ENCODE data around the gene GALNT5. TPM values are rescaled to one million over a fixed set of nuclear protein-coding genes. Genes with fewer than 3 reads are reported as not detected.

The GALNT5 gene
- polyA plus RNA-seq, 1 donor (not counting 4 experiments of a cell fraction or from before 2014, with no cell fraction given) = 8.3 TPM

GRCh38 chr2:157291018-157291417 is 33.5 kb downstream of the GALNT5 start:
- H3K27ac ChIP-seq (ENCODE audit: control insufficient read depth, insufficient read depth, low read length) = no peak overlapping the region
- no peak for FAIRE-seq
- H3K27me3 ChIP-seq (ENCODE audit: control insufficient read depth, extremely low read depth, insufficient read depth, low read length) = no peaks in the 10 kb centered on the region
- no peaks in the 10 kb centered on the region for H3K79me2 ChIP-seq (ENCODE audit: control insufficient read depth, insufficient read depth, low read length)
- no peaks in the 10 kb centered on the region for H3K9me3 ChIP-seq (ENCODE audit: control insufficient read depth, low read depth, low read length)
- no peak overlapping the region for H3K4me2 ChIP-seq (ENCODE audit: control insufficient read depth, extremely low read depth, insufficient read depth, low read depth, low read length)
- H2AFZ ChIP-seq (ENCODE audit: control insufficient read depth, low read length) = no peak overlapping the region
- dilution Hi-C loops (cut with MboI; ENCODE audit: extremely low pct_ligation_motif_present, low sequenced_read_pairs) = no loop called here
- H3K36me3 ChIP-seq (ENCODE audit: control insufficient read depth in 2 of 2, extremely low read depth in 1 of 2, insufficient read depth in 2 of 2, low read length in 2 of 2) = no peaks in the 10 kb centered on the region
- H3K4me3 ChIP-seq (ENCODE audit: control insufficient read depth in 2 of 3, extremely low read depth in 1 of 3, insufficient read depth in 2 of 3, low read depth in 1 of 3, low read length in 3 of 3) = no peak overlapping the region
- H4K20me1 ChIP-seq (ENCODE audit: control insufficient read depth, extremely low read depth, insufficient read depth, low read length) = no peaks in the 10 kb centered on the region
- H3K9ac ChIP-seq (ENCODE audit: control insufficient read depth, extremely low read depth, insufficient read depth, low read length) = no peak overlapping the region
- no peaks in the 10 kb centered on the region for H3K9me1 ChIP-seq (ENCODE audit: control insufficient read depth, extremely low read depth, insufficient read depth, low read length)
- H3K4me1 ChIP-seq (ENCODE audit: control insufficient read depth, extremely low read depth, insufficient read depth, low read length) = no peaks in the 10 kb centered on the region
- no peak for TF ChIP-seq EZH2 (IDR thresholded peaks at IDR 0.05; ENCODE audit: low read length)
- TF ChIP-seq, protein P1, sequence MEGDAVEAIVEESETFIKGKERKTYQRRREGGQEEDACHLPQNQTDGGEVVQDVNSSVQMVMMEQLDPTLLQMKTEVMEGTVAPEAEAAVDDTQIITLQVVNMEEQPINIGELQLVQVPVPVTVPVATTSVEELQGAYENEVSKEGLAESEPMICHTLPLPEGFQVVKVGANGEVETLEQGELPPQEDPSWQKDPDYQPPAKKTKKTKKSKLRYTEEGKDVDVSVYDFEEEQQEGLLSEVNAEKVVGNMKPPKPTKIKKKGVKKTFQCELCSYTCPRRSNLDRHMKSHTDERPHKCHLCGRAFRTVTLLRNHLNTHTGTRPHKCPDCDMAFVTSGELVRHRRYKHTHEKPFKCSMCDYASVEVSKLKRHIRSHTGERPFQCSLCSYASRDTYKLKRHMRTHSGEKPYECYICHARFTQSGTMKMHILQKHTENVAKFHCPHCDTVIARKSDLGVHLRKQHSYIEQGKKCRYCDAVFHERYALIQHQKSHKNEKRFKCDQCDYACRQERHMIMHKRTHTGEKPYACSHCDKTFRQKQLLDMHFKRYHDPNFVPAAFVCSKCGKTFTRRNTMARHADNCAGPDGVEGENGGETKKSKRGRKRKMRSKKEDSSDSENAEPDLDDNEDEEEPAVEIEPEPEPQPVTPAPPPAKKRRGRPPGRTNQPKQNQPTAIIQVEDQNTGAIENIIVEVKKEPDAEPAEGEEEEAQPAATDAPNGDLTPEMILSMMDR (optimal IDR thresholded peaks at IDR 0.05 in 1 of 3, IDR thresholded peaks at IDR 0.05 in 1 of 3, conservative IDR thresholded peaks at IDR 0.05 in 1 of 3; ENCODE audit: extremely low read depth in 1 of 3, insufficient read depth in 2 of 3, low read length in 3 of 3) = no peak
- DNase-seq (ENCODE audit: low read depth, low spot score) = no peak

GRCh38 chr2:157292853-157293252 is 35.3 kb downstream of the GALNT5 start:
- dilution Hi-C loops (cut with MboI; ENCODE audit: extremely low pct_ligation_motif_present, low sequenced_read_pairs) = no loop called here
- TF ChIP-seq, protein P1 (optimal IDR thresholded peaks at IDR 0.05 in 1 of 3, IDR thresholded peaks at IDR 0.05 in 1 of 3, conservative IDR thresholded peaks at IDR 0.05 in 1 of 3; ENCODE audit: extremely low read depth in 1 of 3, insufficient read depth in 2 of 3, low read length in 3 of 3) = no peak
- TF ChIP-seq EZH2 (IDR thresholded peaks at IDR 0.05; ENCODE audit: low read length) = no peak

More at GRCh38 chr2:157292853-157293252, 35.3 kb downstream of the GALNT5 start:
- Histone ChIP-seq H3K9me3 (ENCODE audit: control insufficient read depth, low read depth, low read length) (no peaks in the 10 kb centered on the region), H3K27me3 (ENCODE audit: control insufficient read depth, extremely low read depth, insufficient read depth, low read length) (no peaks in the 10 kb centered on the region), H3K9me1 (ENCODE audit: control insufficient read depth, extremely low read depth, insufficient read depth, low read length) (no peaks in the 10 kb centered on the region), H3K4me3 (ENCODE audit: control insufficient read depth in 2 of 3, extremely low read depth in 1 of 3, insufficient read depth in 2 of 3, low read depth in 1 of 3, low read length in 3 of 3) (no peak overlapping the region), H3K27ac (ENCODE audit: control insufficient read depth, insufficient read depth, low read length) (no peak overlapping the region), H3K79me2 (ENCODE audit: control insufficient read depth, insufficient read depth, low read length) (no peaks in the 10 kb centered on the region), H3K4me1 (ENCODE audit: control insufficient read depth, extremely low read depth, insufficient read depth, low read length) (no peaks in the 10 kb centered on the region), H3K9ac (ENCODE audit: control insufficient read depth, extremely low read depth, insufficient read depth, low read length) (no peak overlapping the region), H4K20me1 (ENCODE audit: control insufficient read depth, extremely low read depth, insufficient read depth, low read length) (no peaks in the 10 kb centered on the region), H3K36me3 (ENCODE audit: control insufficient read depth in 2 of 2, extremely low read depth in 1 of 2, insufficient read depth in 2 of 2, low read length in 2 of 2) (no peaks in the 10 kb centered on the region), H3K4me2 (ENCODE audit: control insufficient read depth, extremely low read depth, insufficient read depth, low read depth, low read length) (no peak overlapping the region), H2AFZ (ENCODE audit: control insufficient read depth, low read length) (no peak overlapping the region)
- FAIRE-seq (no peak), DNase-seq (ENCODE audit: low read depth, low spot score) (no peak)
